Measurements from ENCODE around the gene VPS37D.
"Not testable (repeated sequence)": the region's sequence is repeated elsewhere in the genome, so short reads cannot be mapped to it uniquely, and the experiment has no call there.

GRCh38 chr7:73660594-73660993, 7.0 kb upstream of the VPS37D start:
- not testable (repeated sequence) for TF ChIP-seq CTCF (conservative IDR thresholded peaks at IDR 0.05); ZFX (IDR thresholded peaks at IDR 0.05)
